VCaP (cell line): ENCODE results near the gene TMEM125.

Experiments
- H3K27ac ChIP-seq: fragments of 450-650 bp; 2 replicates; pipeline ENCODE4 v1.5.1; 2017
- CTCF ChIP-seq: fragments of 450-650 bp; conservative IDR thresholded peaks from 2 replicates; pipeline ENCODE4 v1.5.1; 2017; ENCODE audit warnings: mild to moderate bottlenecking, moderate library complexity

The TMEM125 gene

GRCh38 chr1:43322506-43322905 lies 52.7 kb downstream of the TMEM125 start:
- H3K27ac ChIP-seq: no peak overlapping the region
- TF ChIP-seq CTCF: no peak
